ENCODE measurements around the gene MIEF2. TPM values are rescaled to one million over a fixed set of nuclear protein-coding genes. Genes with fewer than 3 reads are reported as not detected.

Gene MIEF2
- total RNA-seq, 4 donors from 2014 or later, result 7.4 to 48.0 (median 21.0) TPM

- Histone ChIP-seq H3K27me3 (no peaks in the 10 kb centered on the region), H3K4me1 (peaks cover 41 to 63% (median 55%) of the 10 kb centered on the region in 4 donors), H3K27ac (peak overlapping the region; percentile 93 to 98 (median 94)), H3K36me3 (peaks cover 0 to 8% (median 0%) of the 10 kb centered on the region in 4 donors), H3K9me3 (no peaks in the 10 kb centered on the region), H3K4me3 (peak overlapping the region; percentile 29 to 97 (median 87))
- intact Hi-C loops (cut with DNase I; ENCODE audit: low total_unique reads) (no loop called here), in situ Hi-C loops (cut with MboI; ENCODE audit: low pct_ligation_motif_present in 1 of 4, low pct_unique_long_range_greater_than_20kb in 1 of 4, low sequenced_read_pairs in 3 of 4) (no loop called here)
- WGBS, 2 donors (ENCODE audit: low coverage in 1 of 2), result 0% methylated on average over 1 to 37 of the region's 39 CpGs
- DNase-seq, result no peak
- no peak for TF ChIP-seq EP300 (IDR thresholded peaks at IDR 0.05; ENCODE audit: low read depth)
These were observed 53.7 kb downstream of the MIEF2 start for GRCh38 chr17:18314059-18314730.

DNA sequence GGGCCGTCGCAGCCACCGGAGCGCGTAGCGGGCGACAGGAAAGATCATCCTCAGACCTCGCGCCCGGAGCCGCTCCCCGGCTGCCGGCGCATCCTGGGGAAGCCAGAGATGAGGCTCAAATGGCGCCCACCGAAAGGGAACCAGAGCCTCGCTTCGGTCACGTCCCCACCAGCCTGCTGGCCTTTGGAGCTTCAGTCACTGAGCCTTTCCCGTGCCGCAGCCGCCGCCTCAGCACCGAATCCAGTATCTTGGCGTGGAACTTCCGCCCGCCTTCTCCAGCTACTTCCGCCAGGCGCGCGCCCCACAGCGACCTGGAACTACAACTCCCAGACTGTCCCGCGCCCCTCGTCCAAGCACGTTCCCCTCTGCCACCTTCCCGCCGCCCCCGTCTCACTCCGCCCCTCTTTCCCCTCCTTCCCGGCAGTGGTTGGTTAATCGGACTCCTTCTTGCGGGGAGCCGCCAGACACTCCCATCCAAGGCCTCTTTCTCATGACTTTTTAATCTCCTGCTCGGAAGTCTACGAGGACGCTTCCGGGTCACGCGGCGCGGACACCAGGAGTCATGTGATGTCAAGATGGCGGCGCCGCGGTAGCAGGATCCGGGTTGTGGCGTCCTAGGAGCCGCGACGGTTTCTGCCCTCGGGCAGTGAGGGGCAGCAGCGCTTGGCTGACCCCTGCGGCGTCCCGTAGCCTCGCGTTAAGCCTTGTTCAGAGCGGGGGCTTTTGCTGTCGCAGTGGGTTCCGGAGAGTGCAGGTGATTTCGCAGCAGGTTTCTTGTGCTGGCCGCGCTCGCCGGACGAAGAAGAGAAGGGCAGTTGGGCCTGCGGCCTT, 54.5 kb downstream of the MIEF2 start, which contains the start of the genes SMCR8 and TOP3A:
SMCR8 (plus strand) TSS at position 563 of the 831 bp plus-strand sequence. CDS start 497 bp downstream, outside the sequence.
TOP3A (minus strand) TSS at position 264 of the 831 bp plus-strand sequence; CDS start at position 48, 216 bp downstream.
- Histone ChIP-seq H3K9me3 (no peaks in the 10 kb centered on the region), H3K36me3 (peaks cover 0 to 8% (median 0%) of the 10 kb centered on the region in 4 donors), H3K27me3 (no peaks in the 10 kb centered on the region), H3K4me1 (peaks cover 44 to 70% (median 63%) of the 10 kb centered on the region in 4 donors), H3K4me3 (peak within 1 kb of the TSS; percentile 74 to 97 (median 87)), H3K27ac (peak within 1 kb of the TSS; percentile 93 to 98 (median 94))
- in situ Hi-C loops (cut with MboI; ENCODE audit: low pct_ligation_motif_present in 1 of 4, low pct_unique_long_range_greater_than_20kb in 1 of 4, low sequenced_read_pairs in 3 of 4) (no loop called here), intact Hi-C loops (cut with DNase I; ENCODE audit: low total_unique reads) (no loop called here)
- peak; percentile 98 for DNase-seq
- 0 to 1% methylated on average over 8 to 62 of the region's 78 CpGs for WGBS, 2 donors (ENCODE audit: low coverage in 1 of 2)
- TF ChIP-seq CTCF (IDR thresholded peaks at IDR 0.05) (peak in 2 of 5 experiments; percentile 11 to 48), EP300 (IDR thresholded peaks at IDR 0.05; ENCODE audit: low read depth) (peak; percentile 34), POLR2A (IDR thresholded peaks at IDR 0.05) (peak; percentile 72), POLR2AphosphoS5 (IDR thresholded peaks at IDR 0.05) (peak; percentile 61 to 86 (median 84))

- peak; percentile 23 for DNase-seq
- H3K4me1 ChIP-seq, result peaks cover 44 to 76% (median 67%) of the 10 kb centered on the region in 4 donors
- no peaks in the 10 kb centered on the region for H3K27me3 ChIP-seq
- H3K4me3 ChIP-seq, result peak overlapping the region; percentile 74 to 97 (median 87)
- intact Hi-C loops (cut with DNase I; ENCODE audit: low total_unique reads) (no loop called here), in situ Hi-C loops (cut with MboI; ENCODE audit: low pct_ligation_motif_present in 1 of 4, low pct_unique_long_range_greater_than_20kb in 1 of 4, low sequenced_read_pairs in 3 of 4) (no loop called here)
- no peaks in the 10 kb centered on the region for H3K9me3 ChIP-seq
- WGBS, 2 donors (ENCODE audit: low coverage in 1 of 2), result 12% methylated on average over 18 of the region's 18 CpGs; no CpG with 5 or more reads in 1 of the 2 donors
- TF ChIP-seq CTCF (IDR thresholded peaks at IDR 0.05) (no peak), POLR2AphosphoS5 (IDR thresholded peaks at IDR 0.05) (no peak), EP300 (IDR thresholded peaks at IDR 0.05; ENCODE audit: low read depth) (no peak), POLR2A (IDR thresholded peaks at IDR 0.05) (no peak)
- H3K27ac ChIP-seq, result peak overlapping the region; percentile 93 to 98 (median 94)
- H3K36me3 ChIP-seq, result peaks cover 0 to 8% (median 0%) of the 10 kb centered on the region in 4 donors
These were observed 55.1 kb downstream of the MIEF2 start for GRCh38 chr17:18315562-18315922.

- H3K27me3 ChIP-seq, result no peaks in the 10 kb centered on the region
- 57 to 85% methylated on average over 2 to 11 of the region's 11 CpGs for WGBS, 2 donors (ENCODE audit: low coverage in 1 of 2)
- H3K9me3 ChIP-seq, result no peaks in the 10 kb centered on the region
- H3K4me3 ChIP-seq, result peak overlapping the region; percentile 74 to 97 (median 87)
- DNase-seq, result no peak
- in situ Hi-C loops (cut with MboI; ENCODE audit: low pct_ligation_motif_present in 1 of 4, low pct_unique_long_range_greater_than_20kb in 1 of 4, low sequenced_read_pairs in 3 of 4), result no loop called here
- H3K36me3 ChIP-seq, result peaks cover 0 to 8% (median 0%) of the 10 kb centered on the region in 4 donors
- H3K4me1 ChIP-seq, result peaks cover 44 to 81% (median 67%) of the 10 kb centered on the region in 4 donors
- intact Hi-C loops (cut with DNase I; ENCODE audit: low total_unique reads), result no loop called here
- H3K27ac ChIP-seq, result peak overlapping the region; percentile 93 to 98 (median 94)
- TF ChIP-seq EP300 (IDR thresholded peaks at IDR 0.05; ENCODE audit: low read depth) (no peak), POLR2AphosphoS5 (IDR thresholded peaks at IDR 0.05) (no peak), CTCF (IDR thresholded peaks at IDR 0.05) (no peak), POLR2A (IDR thresholded peaks at IDR 0.05) (no peak)
These were observed 55.5 kb downstream of the MIEF2 start for GRCh38 chr17:18315961-18316360.

Other genes with a start within 250 kb of the MIEF2 start
- 10 to 100 TPM; 17.3 to 65.1 (median 24.7) TPM for gene ATPAF2, start 221.5 kb upstream of the MIEF2 start, total RNA-seq
- gene GID4, start 221.3 kb upstream of the MIEF2 start, total RNA-seq, result 10 to 100 TPM in 2 of 4 donors, 1 to 10 TPM in 2; 7.0 to 39.6 (median 9.4) TPM
- 10 to 100 TPM; 27.9 to 90.6 (median 33.3) TPM for gene DRG2, start 172.7 kb upstream of the MIEF2 start, total RNA-seq
- 1 to 10 TPM; 1.1 to 4.2 (median 1.2) TPM for gene MYO15A, start 151.9 kb upstream of the MIEF2 start, total RNA-seq
- 100 to 1,000 TPM in 2 of 4 donors, 10 to 100 TPM in 2; 69.2 to 109 (median 88.4) TPM for gene ALKBH5, start 76.8 kb upstream of the MIEF2 start, total RNA-seq
- gene LLGL1, start 35.0 kb upstream of the MIEF2 start, total RNA-seq, result 10 to 100 TPM; 11.1 to 18.0 (median 14.9) TPM
- 100 to 1,000 TPM; 365 to 919 (median 428) TPM for gene FLII, start 1.9 kb upstream of the MIEF2 start, total RNA-seq
- 10 to 100 TPM; 12.0 to 79.0 (median 32.1) TPM for gene TOP3A, start 54.3 kb downstream of the MIEF2 start, total RNA-seq
- 10 to 100 TPM; 12.1 to 20.6 (median 19.6) TPM for gene SMCR8, start 54.6 kb downstream of the MIEF2 start, total RNA-seq
- 10 to 100 TPM; 29.2 to 49.4 (median 38.5) TPM for gene SHMT1, start 102.9 kb downstream of the MIEF2 start, total RNA-seq
- gene EVPLL, start 117.1 kb downstream of the MIEF2 start, total RNA-seq, result 1 to 10 TPM in 2 of 4 donors, under 1 TPM in 1, not detected in 1; 0.41 to 7.0 (median 1.1) TPM
- 10 to 100 TPM; 15.7 to 60.7 (median 37.2) TPM for gene LGALS9C, start 216.1 kb downstream of the MIEF2 start, total RNA-seq

Data from transverse colon (tissue), 4 donors.